Measurements from ENCODE around the gene MINDY2. TPM values are rescaled to one million over a fixed set of nuclear protein-coding genes. Genes with fewer than 3 reads are reported as not detected.

The MINDY2 gene
- total and polyA plus RNA-seq, 9 of the 15 experiments (the other 6 are each of a cell fraction or from before 2014, with no cell fraction given), result 2.4 to 15.3 (median 7.2) TPM

DNA sequence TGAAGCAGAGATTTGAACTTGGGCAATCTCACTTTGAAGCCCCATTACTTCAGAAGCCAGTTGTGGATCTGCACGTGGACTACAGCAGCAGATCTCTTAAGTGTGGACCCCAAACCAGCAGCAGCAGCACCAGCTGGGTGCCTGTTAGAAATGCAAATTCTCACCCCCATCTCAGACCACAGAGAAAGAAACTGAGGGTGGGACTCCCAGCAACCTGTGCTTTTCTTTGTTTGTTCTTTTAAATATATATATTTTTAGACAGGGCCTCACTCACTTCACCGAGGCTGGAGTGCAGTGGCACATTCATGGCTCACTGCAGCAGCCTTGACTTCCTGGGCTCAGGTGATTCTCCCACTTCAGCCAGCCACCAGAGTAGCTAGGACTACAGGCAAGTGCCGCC is 109.2 kb downstream of the MINDY2 start (continued):
- TF ChIP-seq NBN (IDR thresholded peaks at IDR 0.05; ENCODE audit: low read depth), result no peak
- no peak for TF ChIP-seq SP2 (IDR thresholded peaks at IDR 0.05; ENCODE audit: extremely low read depth, low read depth, low read length, poor library complexity, severe bottlenecking)
- no peak for TF ChIP-seq PTTG1 (tag; IDR thresholded peaks at IDR 0.05; ENCODE audit: low read depth)
- TF ChIP-seq ZNF175 (CRISPR knock-in tag; IDR thresholded peaks at IDR 0.05; ENCODE audit: low read depth), result no peak
- TF ChIP-seq MXI1 (IDR thresholded peaks at IDR 0.05; ENCODE audit: low read depth, low read length), result no peak
- TF ChIP-seq ASH1L (IDR thresholded peaks at IDR 0.05; ENCODE audit: borderline replicate concordance, low read depth, partially characterized antibody), result no peak
- TF ChIP-seq ZNF436 (CRISPR knock-in tag; IDR thresholded peaks at IDR 0.05), result no peak

DNA sequence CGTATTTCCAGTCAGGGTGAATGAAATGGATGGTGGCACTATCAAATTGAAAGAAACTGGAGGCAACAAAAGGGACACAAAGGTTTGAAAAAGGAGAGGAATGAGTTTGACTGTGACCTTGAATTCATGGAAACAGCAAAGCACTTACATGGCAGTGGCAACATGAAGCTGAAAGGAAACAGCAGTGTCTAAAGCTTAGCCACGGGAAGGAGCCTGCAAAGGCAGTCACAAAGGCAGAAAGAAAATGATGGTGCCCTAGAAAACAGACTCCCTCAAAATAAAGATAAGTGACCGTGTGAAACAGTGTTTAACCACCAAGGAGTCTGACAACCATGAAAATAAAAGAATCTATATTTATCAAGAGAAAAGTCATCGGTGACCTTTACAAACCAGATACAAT is 111.1 kb downstream of the MINDY2 start:
- Histone ChIP-seq H2AFZ (ENCODE audit: low read depth, low read length) (no peak overlapping the region), H3K9me1 (ENCODE audit: control insufficient read depth, insufficient read depth, low read length) (no peaks in the 10 kb centered on the region), H3K4me2 (ENCODE audit: insufficient read depth, low read length) (no peak overlapping the region), H3K27ac (ENCODE audit: extremely low read depth, low read depth, low read length) (no peak overlapping the region), H3K27me3 (ENCODE audit: control insufficient read depth in 2 of 2, insufficient read depth in 2 of 2, low read length in 2 of 2) (no peaks in the 10 kb centered on the region), H3K9ac (ENCODE audit: insufficient read depth in 1 of 2, low read depth in 2 of 2, low read length in 2 of 2) (no peak overlapping the region), H3K36me3 (ENCODE audit: control insufficient read depth, insufficient read depth, low read length) (peaks cover 91% of the 10 kb centered on the region), H3K4me3 (no peak overlapping the region), H3K4me1 (replicated peaks in 1 of 2; ENCODE audit: control insufficient read depth in 2 of 2, insufficient read depth in 2 of 2, low read length in 2 of 2) (no peaks in the 10 kb centered on the region), H4K20me1 (replicated peaks; ENCODE audit: control insufficient read depth, insufficient read depth, low read length) (no peaks in the 10 kb centered on the region; the same call in 1 of the 2 replicates), H3K79me2 (ENCODE audit: control insufficient read depth, insufficient read depth, low read length) (no peaks in the 10 kb centered on the region), H3K9me3 (replicated peaks; ENCODE audit: control insufficient read depth, insufficient read depth, low read depth, low read length) (no peaks in the 10 kb centered on the region)
- in situ Hi-C loops (cut with MboI) (no loop called here), intact Hi-C loops (cut with micrococcal nuclease) (no loop called here)
- ChIA-PET CTCF (ENCODE audit: low intra/inter-chr PET ratio) (no interaction called here), POLR2A (interaction anchor here (0.8 to 1.0 kb wide), 2 partner anchors 9 to 36 kb away, joined by 3 to 7 read pairs; no protein-coding TSS in a partner anchor)
- no peak for TF ChIP-seq MGA (IDR thresholded peaks at IDR 0.05)
- no peak for TF ChIP-seq TCF7L2 (IDR thresholded peaks at IDR 0.05; ENCODE audit: low read depth, low read length)
- TF ChIP-seq NONO (IDR thresholded peaks at IDR 0.05; ENCODE audit: low read depth in 2 of 2, low read length in 1 of 2), result no peak
- ATAC-seq (no peak), FAIRE-seq (no peak), DNase-seq (ENCODE audit: extremely low read depth in 1 of 4, low spot score in 3 of 4) (no peak)
- BruUV-seq (replicated peaks), result no TSS peak
- WGBS (ENCODE audit: insufficient coverage, low coverage, missing lambda C conversion rate), result 92% methylated on average over 4 of the region's 4 CpGs

All from K562 (cell line).